ENCODE results near the gene AOC2. TPM values are rescaled to one million over a fixed set of nuclear protein-coding genes. Genes with fewer than 3 reads are reported as not detected.

The AOC2 gene
- total and polyA plus RNA-seq, 2 of the 13 experiments (the other 11 are each of a cell fraction or from before 2014, with no cell fraction given) = 1.2 to 3.3 TPM

- TF ChIP-seq HOXA9 (CRISPR knock-in tag; IDR thresholded peaks at IDR 0.05; ENCODE audit: borderline replicate concordance) (no peak), ZNF335 (CRISPR knock-in tag; IDR thresholded peaks at IDR 0.05) (no peak), PHF21A (CRISPR knock-in tag; IDR thresholded peaks at IDR 0.05) (no peak), ZBTB38 (CRISPR knock-in tag; IDR thresholded peaks at IDR 0.05) (no peak), AHR (CRISPR knock-in tag; IDR thresholded peaks at IDR 0.05) (no peak), BHLHE40 (IDR thresholded peaks at IDR 0.05; ENCODE audit: low read length) (no peak)
Measured at GRCh38 chr17:42795061-42795460, 49.3 kb upstream of the AOC2 start (continued).

- no peak for TF ChIP-seq ZBTB49 (CRISPR knock-in tag; IDR thresholded peaks at IDR 0.05; ENCODE audit: borderline replicate concordance)
- no peak for TF ChIP-seq SKIL (CRISPR knock-in tag; IDR thresholded peaks at IDR 0.05; ENCODE audit: borderline replicate concordance)
- 0 out of 2 replicates have a peak, but pooled peaks have one; percentile 15 for TF ChIP-seq ZNF550 (CRISPR knock-in tag; IDR thresholded peaks at IDR 0.05; ENCODE audit: borderline replicate concordance)
- no peak for TF ChIP-seq ZNF331 (CRISPR knock-in tag; IDR thresholded peaks at IDR 0.05)
- peak; percentile 30; the same call in 1 of the 2 replicates for TF ChIP-seq EEA1 (CRISPR knock-in tag; IDR thresholded peaks at IDR 0.05; ENCODE audit: borderline replicate concordance)
- TF ChIP-seq ZNF138 (CRISPR knock-in tag; IDR thresholded peaks at IDR 0.05; ENCODE audit: low read depth) = no peak
- TF ChIP-seq TOE1 (CRISPR knock-in tag; IDR thresholded peaks at IDR 0.05) = no peak
- peak; percentile 54; the same call in 1 of the 2 replicates for TF ChIP-seq PAF1 (CRISPR knock-in tag; IDR thresholded peaks at IDR 0.05)
- TF ChIP-seq SAFB2 (CRISPR knock-in tag; IDR thresholded peaks at IDR 0.05; ENCODE audit: borderline replicate concordance, low read depth) = 0 out of 2 replicates have a peak, but pooled peaks have one; percentile 25
- Histone ChIP-seq H3K79me2 (ENCODE audit: insufficient read depth, low read length) (peaks cover 19% of the 10 kb centered on the region), H3K9me3 (ENCODE audit: low read length) (no peaks in the 10 kb centered on the region), H4K20me1 (ENCODE audit: insufficient read depth, low read length) (no peaks in the 10 kb centered on the region), H3K4me1 (ENCODE audit: insufficient read depth, low read length) (peaks cover 67% of the 10 kb centered on the region), H3K27me3 (ENCODE audit: control insufficient read depth in 1 of 2, insufficient read depth in 2 of 2, low read length in 2 of 2) (no peaks in the 10 kb centered on the region; a peak in 2 of 5 replicates), H3K36me3 (replicated peaks in 1 of 2; ENCODE audit: control insufficient read depth in 1 of 2, insufficient read depth in 2 of 2, low read length in 2 of 2) (peaks cover 0 to 2% of the 10 kb centered on the region in 2 experiments; a peak in 3 of 5 replicates), H3K27ac (ENCODE audit: extremely low read length, insufficient read depth, low read length) (no peak overlapping the region), H3K4me3 (replicated peaks in 1 of 3; ENCODE audit: insufficient read depth in 1 of 3, low read depth in 2 of 3, low read length in 3 of 3) (no peak overlapping the region), H3K4me2 (ENCODE audit: low read depth, low read length) (no peak overlapping the region), H3K9ac (ENCODE audit: insufficient read depth, low read depth, low read length) (no peak overlapping the region), H2AFZ (ENCODE audit: low read length) (no peak overlapping the region)
- WGBS (ENCODE audit: low lambda C conversion rate) = 95% methylated on average over 10 of the region's 10 CpGs
- BruUV-seq (replicated peaks) = no TSS peak
- intact Hi-C loops (cut with micrococcal nuclease; ENCODE audit: unreplicated experiment) (no loop called here), in situ Hi-C loops (cut with HindIII; ENCODE audit: extremely low pct_ligation_motif_present, low pct_unique_long_range_greater_than_20kb) (no loop called here)
- no peak for DNase-seq (ENCODE audit: low spot score)
- no peak for ATAC-seq
- no peak for FAIRE-seq
- ChIA-PET POLR2A (interaction anchor here (0.9 to 12.5 kb wide), 8 partner anchors 10 to 52 kb away, joined by 3 to 278 read pairs (median 5); partner anchors contain the start of genes BECN1, EZH1, VPS25 and WNK4), CTCF (ENCODE audit: low intra/inter-chr PET ratio, low total read pairs) (no interaction called here)
Measured at GRCh38 chr17:42795465-42795864, 48.9 kb upstream of the AOC2 start.

Data from HepG2 (cell line).